HepG2 (cell line): Measurements from ENCODE around the gene PLD2. TPM values are rescaled to one million over a fixed set of nuclear protein-coding genes. Genes with fewer than 3 reads are reported as not detected.

ENCODE experiments used
- ARNTL ChIP-seq: sonication (generic); formaldehyde crosslinking; IDR thresholded peaks from 2 replicates; pipeline ENCODE4 v1.4.0; 2020; ENCODE audit warnings: mild to moderate bottlenecking, missing genetic modification reagents
- CENPX ChIP-seq: sonication (generic); formaldehyde crosslinking; IDR thresholded peaks from 2 replicates; pipeline ENCODE4 v1.9.0; 2021; ENCODE audit warnings: mild to moderate bottlenecking, missing genetic modification reagents, moderate library complexity
- DMAP1 ChIP-seq: IDR thresholded peaks from 2 replicates; pipeline ENCODE4 v1.6.1; 2016
- NFYB ChIP-seq: sonication (generic); formaldehyde crosslinking; IDR thresholded peaks from 2 replicates; pipeline ENCODE4 v1.4.0; 2020; ENCODE audit warnings: missing genetic modification reagents
- RAD21 ChIP-seq: fragments of 450-650 bp; formaldehyde crosslinking; IDR thresholded peaks from 2 replicates; pipeline ENCODE4 v1.5.0; 2020; ENCODE audit warnings: mild to moderate bottlenecking
- SRY ChIP-seq: sonication (generic); formaldehyde crosslinking; IDR thresholded peaks from 2 replicates; pipeline ENCODE4 v1.8.0; 2022; ENCODE audit warnings: mild to moderate bottlenecking, missing genetic modification reagents
- TFDP2 ChIP-seq: sonication (generic); formaldehyde crosslinking; IDR thresholded peaks from 2 replicates; pipeline ENCODE4 v1.4.0; 2020; ENCODE audit warnings: missing genetic modification reagents
- ZBTB20 ChIP-seq: sonication (generic); formaldehyde crosslinking; IDR thresholded peaks from 2 replicates; pipeline ENCODE4 v1.8.1; 2023; ENCODE audit warnings: missing genetic modification reagents, low read depth, mild to moderate bottlenecking, borderline replicate concordance
- ZFAT ChIP-seq: sonication (generic); formaldehyde crosslinking; conservative IDR thresholded peaks from 2 replicates; pipeline ENCODE4 v1.8.1; 2023; ENCODE audit warnings: missing genetic modification reagents, inconsistent platforms
- ZFP90 ChIP-seq: sonication (generic); formaldehyde crosslinking; IDR thresholded peaks from 2 replicates; pipeline ENCODE4 v1.8.0; 2022; ENCODE audit warnings: missing genetic modification reagents, mild to moderate bottlenecking, inconsistent platforms, borderline replicate concordance
- ZNF143 ChIP-seq: sonication (generic); formaldehyde crosslinking; IDR thresholded peaks from 2 replicates; pipeline ENCODE4 v1.4.0; 2020; ENCODE audit warnings: missing genetic modification reagents
- ZNF337 ChIP-seq: sonication (generic); formaldehyde crosslinking; IDR thresholded peaks from 2 replicates; pipeline ENCODE4 v1.5.1; 2020; ENCODE audit warnings: missing genetic modification reagents, low read depth, mild to moderate bottlenecking, borderline replicate concordance
- ZNF407 ChIP-seq: sonication (generic); formaldehyde crosslinking; IDR thresholded peaks from one replicate; pipeline ENCODE4 v1.5.1; 2020; ENCODE audit warnings: mild to moderate bottlenecking, missing genetic modification reagents; ENCODE audit errors: not compliant biosample characterization
- ZNF468 ChIP-seq: sonication (generic); formaldehyde crosslinking; IDR thresholded peaks from 2 replicates; pipeline ENCODE4 v1.8.0; 2022; ENCODE audit warnings: mild to moderate bottlenecking, moderate library complexity, missing genetic modification reagents
- ZSCAN22 ChIP-seq: sonication (generic); formaldehyde crosslinking; IDR thresholded peaks from 2 replicates; pipeline ENCODE4 v1.4.0; 2020; ENCODE audit warnings: mild to moderate bottlenecking, missing genetic modification reagents
- polyA plus RNA-seq, 8 experiments: library from polyadenylated mRNA; depleted of rRNA in 3 of 8; stranded (reverse) in 7 of 8; unstranded in 1 of 8; fragments of >200 nt; fragmentation: Illumina TruSeq in 4 of 8; extraction: Trizol in 4 of 8; gene quantifications; 2 replicates each; pipeline versions ENCODE4 v1.2.1 to v1.2.3, GENCODE V29; 2011 to 2016; ENCODE audit warnings: low read depth in 4 of 8, missing spikeins in 1 of 8, mixed read lengths in 1 of 8; ENCODE audit not compliant: insufficient read depth in 1 of 8
- total RNA-seq, 5 experiments: library from RNA; depleted of rRNA; stranded (reverse); fragments of >200 nt; fragmentation: Illumina TruSeq; extraction: Trizol; gene quantifications; 2 replicates each; pipeline ENCODE4 v1.2.3, GENCODE V29; 2016; ENCODE audit warnings: low read depth in 1 of 5
- TF ChIP-seq, protein P1 (sequence below): sonication (generic); formaldehyde crosslinking; IDR thresholded peaks from 2 replicates; pipeline ENCODE4 v1.4.0; 2020; ENCODE audit warnings: missing genetic modification reagents
- TF ChIP-seq, protein P2 (sequence below): sonication (generic); formaldehyde crosslinking; IDR thresholded peaks from 2 replicates; pipeline ENCODE4 v1.5.0; 2020; ENCODE audit warnings: missing genetic modification reagents, mild to moderate bottlenecking, borderline replicate concordance

Gene PLD2
- total and polyA plus RNA-seq, 2 of the 13 experiments (the other 11 are each of a cell fraction or from before 2014, with no cell fraction given) = 13.4 to 29.7 TPM

- no peak for TF ChIP-seq ZSCAN22 (CRISPR knock-in tag)
- TF ChIP-seq ZNF407 (CRISPR knock-in tag) = no peak
- no peak; the same call in 1 of the 2 replicates for TF ChIP-seq TFDP2
- TF ChIP-seq ZNF337 (CRISPR knock-in tag) = no peak; the same call in 1 of the 2 replicates
- TF ChIP-seq, protein P1, sequence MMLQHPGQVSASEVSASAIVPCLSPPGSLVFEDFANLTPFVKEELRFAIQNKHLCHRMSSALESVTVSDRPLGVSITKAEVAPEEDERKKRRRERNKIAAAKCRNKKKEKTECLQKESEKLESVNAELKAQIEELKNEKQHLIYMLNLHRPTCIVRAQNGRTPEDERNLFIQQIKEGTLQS = no peak
- TF ChIP-seq ARNTL (CRISPR knock-in tag) = 0 out of 2 replicates have a peak, but pooled peaks have one; percentile 1
- TF ChIP-seq, protein P2, sequence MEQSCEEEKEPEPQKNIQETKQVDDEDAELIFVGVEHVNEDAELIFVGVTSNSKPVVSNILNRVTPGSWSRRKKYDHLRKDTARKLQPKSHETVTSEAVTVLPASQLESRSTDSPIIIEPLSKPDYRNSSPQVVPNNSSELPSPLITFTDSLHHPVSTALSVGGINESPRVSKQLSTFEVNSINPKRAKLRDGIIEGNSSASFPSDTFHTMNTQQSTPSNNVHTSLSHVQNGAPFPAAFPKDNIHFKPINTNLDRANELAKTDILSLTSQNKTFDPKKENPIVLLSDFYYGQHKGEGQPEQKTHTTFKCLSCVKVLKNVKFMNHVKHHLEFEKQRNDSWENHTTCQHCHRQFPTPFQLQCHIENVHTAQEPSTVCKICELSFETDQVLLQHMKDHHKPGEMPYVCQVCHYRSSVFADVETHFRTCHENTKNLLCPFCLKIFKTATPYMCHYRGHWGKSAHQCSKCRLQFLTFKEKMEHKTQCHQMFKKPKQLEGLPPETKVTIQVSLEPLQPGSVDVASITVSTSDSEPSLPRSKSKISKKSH (CRISPR knock-in tag) = no peak
- no peak for TF ChIP-seq SRY (CRISPR knock-in tag)
- no peak for TF ChIP-seq ZFAT (CRISPR knock-in tag)
- TF ChIP-seq RAD21 (CRISPR knock-in tag) = no peak
- no peak for TF ChIP-seq NFYB (CRISPR knock-in tag)
- no peak for TF ChIP-seq DMAP1
- TF ChIP-seq ZNF143 = no peak
- no peak for TF ChIP-seq ZFP90
- TF ChIP-seq ZNF468 = 0 out of 2 replicates have a peak, but pooled peaks have one; percentile 1
- TF ChIP-seq ZBTB20 (CRISPR knock-in tag) = no peak
- no peak for TF ChIP-seq CENPX (CRISPR knock-in tag)
Observed at GRCh38 chr17:4788159-4788806, 18.7 kb upstream of the PLD2 start (continued).
